Hematopoietic multipotent progenitor cell treated with erythropoietin and hydrocortisone succinate and interleukin-3 and kit ligand, for 4 days (in vitro differentiated cells): ENCODE results near the gene ABHD13.
A peak's percentile ranks its signal among the peaks of the same experiment; 100 is the strongest.
"Not testable (repeated sequence)": the region's sequence is repeated elsewhere in the genome, so short reads cannot be mapped to it uniquely, and the experiment has no call there.

Experiments used
- DNase-seq: peaks from one replicate; pipeline ENCODE4 v3.0.0-alpha.2; 2015

ABHD13 gene

GRCh38 chr13:108225440-108225839 lies 7.2 kb downstream of the ABHD13 start:
- peak; percentile 77 for DNase-seq

- DNase-seq: no peak
These were observed 8.0 kb downstream of the ABHD13 start for GRCh38 chr13:108226184-108226583.

GRCh38 chr13:108227651-108228272 lies 9.6 kb downstream of the ABHD13 start:
- peak; percentile 77 for DNase-seq

- no peak for DNase-seq
These were observed 12.2 kb downstream of the ABHD13 start for GRCh38 chr13:108230377-108230776.

GRCh38 chr13:108249150-108249549 lies 31.0 kb downstream of the ABHD13 start:
- no peak for DNase-seq

- peak; percentile 29 for DNase-seq
These were observed 39.1 kb downstream of the ABHD13 start for GRCh38 chr13:108257248-108257647.

GRCh38 chr13:108263621-108264355 lies 45.6 kb downstream of the ABHD13 start:
- peak; percentile 56 for DNase-seq

GRCh38 chr13:108266321-108266990 lies 48.3 kb downstream of the ABHD13 start:
- DNase-seq: peak; percentile 80

GRCh38 chr13:108267347-108267746 lies 49.2 kb downstream of the ABHD13 start:
- peak; percentile 32 for DNase-seq

- DNase-seq: not testable (repeated sequence)
These were observed 49.7 kb downstream of the ABHD13 start for GRCh38 chr13:108267855-108268254.

- DNase-seq: peak; percentile 12
These were observed 50.4 kb downstream of the ABHD13 start for GRCh38 chr13:108268466-108269112.

GRCh38 chr13:108269601-108270328 lies 51.6 kb downstream of the ABHD13 start, which contains the start of gene TNFSF13B:
TSS of gene TNFSF13B (plus strand) at chr13:108269718. CDS start at chr13:108269896, 178 bp downstream.
- peak; percentile 84 for DNase-seq

GRCh38 chr13:108270442-108270841 lies 52.2 kb downstream of the ABHD13 start:
- peak; percentile 69 for DNase-seq

- peak; percentile 64 for DNase-seq
These were observed 54.1 kb downstream of the ABHD13 start for GRCh38 chr13:108272333-108272732.

GRCh38 chr13:108273429-108274118 lies 55.4 kb downstream of the ABHD13 start:
- DNase-seq: no peak

- DNase-seq: no peak
These were observed 56.5 kb downstream of the ABHD13 start for GRCh38 chr13:108274718-108275117.

GRCh38 chr13:108276060-108276459 lies 57.9 kb downstream of the ABHD13 start:
- DNase-seq: no peak

- no peak for DNase-seq
These were observed 60.3 kb downstream of the ABHD13 start for GRCh38 chr13:108278466-108278865.

- DNase-seq: peak; percentile 52
These were observed 63.7 kb downstream of the ABHD13 start for GRCh38 chr13:108281901-108282300.

- DNase-seq: no peak
These were observed 64.9 kb downstream of the ABHD13 start for GRCh38 chr13:108283110-108283509.
